Activated CD8-positive, alpha-beta memory T cell treated with anti-CD3 and anti-CD28 coated beads for 4 hours (primary cell): ENCODE measurements around the gene RAB3C.
"Not testable (repeated sequence)": the region's sequence is repeated elsewhere in the genome, so short reads cannot be mapped to it uniquely, and the experiment has no call there.

Experiments
- DNase-seq, 2 donors: peaks; one replicate each; pipeline ENCODE4 v3.0.0-alpha.2; 2020; ENCODE audit warnings: low read depth in 2 of 2

The RAB3C gene

GRCh38 chr5:58674711-58675110 is 91.8 kb downstream of the RAB3C start:
- DNase-seq: no peak

GRCh38 chr5:58675341-58675740 is 92.5 kb downstream of the RAB3C start:
- no peak for DNase-seq

DNA sequence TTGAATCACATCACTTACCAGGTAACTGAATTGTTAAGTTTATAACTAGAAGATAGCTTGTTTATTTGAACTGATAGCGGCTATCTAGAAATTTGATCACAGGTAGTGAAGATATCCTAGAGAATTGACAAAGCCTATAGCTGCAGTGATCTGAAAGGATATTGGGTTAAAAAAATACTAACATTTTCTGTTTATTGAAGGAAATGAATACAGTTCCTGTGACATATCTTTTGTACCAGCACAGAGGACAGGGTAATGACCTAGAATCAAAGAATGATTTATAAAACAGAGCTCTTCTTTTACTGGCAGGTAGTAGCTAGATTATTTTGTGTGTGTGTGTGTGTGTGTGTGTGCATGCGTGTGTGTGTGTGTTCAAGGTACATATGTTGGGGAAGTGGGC is 94.8 kb downstream of the RAB3C start:
- DNase-seq: no peak

DNA sequence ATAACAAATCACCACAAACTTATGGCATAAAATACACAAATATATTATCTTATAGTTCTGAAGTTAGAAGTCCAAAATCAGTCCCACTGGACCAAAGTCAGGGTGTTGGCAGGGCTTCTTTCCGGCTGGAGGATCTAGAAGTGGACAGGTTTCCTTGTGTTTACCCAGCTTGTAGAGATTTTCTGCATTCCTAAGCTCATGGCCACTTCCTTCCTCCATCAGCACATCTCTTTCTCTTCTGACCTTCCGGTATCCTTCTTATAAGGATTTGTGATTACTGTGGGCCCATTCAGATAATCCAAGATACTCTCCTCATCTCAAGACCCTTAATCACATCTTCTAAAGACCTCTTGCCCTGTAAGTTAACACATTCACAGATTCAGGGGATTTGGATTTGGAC is 97.6 kb downstream of the RAB3C start:
- DNase-seq: no peak

- DNase-seq: no peak
Observed at GRCh38 chr5:58681943-58682342, 99.1 kb downstream of the RAB3C start.

- no peak for DNase-seq
Observed at GRCh38 chr5:58683567-58683966, 100.7 kb downstream of the RAB3C start.

- no peak for DNase-seq
Observed at GRCh38 chr5:58687079-58687478, 104.2 kb downstream of the RAB3C start.

DNA sequence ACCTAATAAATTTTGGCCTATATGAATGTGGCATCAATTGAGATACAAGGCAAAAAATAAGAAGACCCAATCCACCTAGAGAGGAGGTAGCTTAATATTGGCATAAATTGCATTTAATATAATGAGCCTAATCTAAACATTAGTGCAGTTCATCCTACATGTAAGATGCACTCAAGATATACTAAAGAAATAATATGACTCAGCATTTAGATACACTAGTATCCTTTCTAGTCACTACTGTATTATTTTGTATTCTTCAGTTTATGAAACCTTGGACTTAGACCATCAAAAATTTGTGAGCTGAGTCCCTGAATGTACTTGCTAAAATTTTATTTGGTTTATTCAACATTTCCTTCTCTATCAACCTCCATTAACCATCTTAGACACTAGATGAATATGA is 104.7 kb downstream of the RAB3C start:
- no peak for DNase-seq

- not testable (repeated sequence) for DNase-seq
Observed at GRCh38 chr5:58699088-58699761, 116.3 kb downstream of the RAB3C start.

GRCh38 chr5:58699762-58700118 is 116.9 kb downstream of the RAB3C start:
- DNase-seq: no peak

GRCh38 chr5:58703925-58704555 is 121.2 kb downstream of the RAB3C start:
- no peak for DNase-seq

GRCh38 chr5:58706736-58707135 is 123.9 kb downstream of the RAB3C start:
- DNase-seq: no peak

DNA sequence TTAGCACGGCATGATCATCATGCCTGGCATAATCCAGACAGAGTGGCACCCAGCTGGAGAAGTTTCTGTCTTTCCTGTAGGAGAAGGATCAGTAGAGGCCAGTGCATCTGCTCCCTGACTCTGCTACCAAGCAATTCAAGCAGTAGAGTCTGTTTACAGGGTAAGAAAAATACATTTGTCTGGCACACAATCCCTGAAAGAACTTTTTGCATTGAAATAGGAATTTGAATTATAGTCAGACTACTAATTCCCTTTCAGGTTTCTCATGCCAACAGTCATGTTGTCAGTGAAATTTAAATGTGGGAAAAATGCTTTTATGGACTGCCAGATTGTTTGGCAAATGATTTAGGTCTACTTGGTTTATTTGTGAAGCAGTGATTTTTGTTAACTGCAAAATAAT is 125.6 kb downstream of the RAB3C start:
- DNase-seq: no peak

GRCh38 chr5:58710425-58710824 is 127.5 kb downstream of the RAB3C start:
- DNase-seq: not testable (repeated sequence)

- no peak for DNase-seq
Observed at GRCh38 chr5:58710871-58711270, 128.0 kb downstream of the RAB3C start.

- no peak for DNase-seq
Observed at GRCh38 chr5:58711965-58712364, 129.1 kb downstream of the RAB3C start.

DNA sequence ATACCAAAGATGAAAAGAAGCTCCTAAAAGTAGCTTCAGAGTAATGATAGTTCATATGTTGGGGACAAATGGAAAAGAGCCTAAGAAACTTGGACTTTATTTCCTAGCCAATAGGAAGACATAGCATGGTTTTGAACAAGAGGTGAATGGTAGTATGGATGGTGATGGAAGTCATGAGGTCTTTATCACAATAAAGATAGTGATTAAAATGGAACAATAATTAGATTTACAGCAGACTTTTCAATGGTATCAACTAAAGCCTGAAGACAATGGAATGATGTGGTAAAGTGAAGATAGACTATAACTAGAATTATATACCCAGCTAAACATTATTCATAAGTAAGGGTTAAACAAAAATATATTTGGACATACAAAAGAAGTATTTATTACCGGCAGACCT is 131.2 kb downstream of the RAB3C start:
- no peak for DNase-seq

- no peak for DNase-seq
Observed at GRCh38 chr5:58715997-58716656, 133.3 kb downstream of the RAB3C start.

GRCh38 chr5:58716713-58717112 is 133.8 kb downstream of the RAB3C start:
- no peak for DNase-seq

DNA sequence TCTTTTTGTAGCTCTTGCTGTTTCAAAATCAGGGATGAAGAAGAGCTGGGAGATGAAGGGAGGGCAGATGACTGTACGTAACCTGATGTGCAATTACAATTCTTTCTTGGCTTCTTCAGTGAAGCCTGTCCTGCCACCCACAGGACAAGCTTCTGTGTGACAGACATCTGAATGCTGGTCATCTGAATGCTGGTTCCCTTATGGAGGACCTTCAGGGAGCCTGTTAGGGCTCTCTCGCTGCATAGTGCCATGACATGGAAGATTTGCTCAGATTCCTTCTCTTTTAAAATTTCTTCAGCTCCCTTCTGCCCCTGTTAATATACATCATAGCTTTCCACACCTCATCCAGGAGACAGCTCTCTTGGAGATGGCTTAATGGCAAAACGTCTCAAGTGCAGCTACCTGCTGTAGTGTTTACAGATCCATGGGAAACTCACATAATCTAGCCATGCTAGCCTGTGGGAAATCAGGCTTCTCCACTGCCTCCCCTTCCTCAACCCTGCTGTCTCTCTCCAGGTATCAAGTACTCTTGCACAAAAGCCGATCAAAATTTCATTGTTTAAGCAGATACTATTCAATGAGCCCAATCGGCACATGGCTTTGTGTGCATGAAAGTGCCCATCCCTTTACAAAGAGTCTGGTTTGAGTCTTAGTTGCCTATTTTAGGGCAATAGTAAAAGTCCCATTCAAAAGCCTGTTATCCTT is 134.6 kb downstream of the RAB3C start:
- DNase-seq: no peak

- DNase-seq: no peak
Observed at GRCh38 chr5:58718269-58718978, 135.5 kb downstream of the RAB3C start.

DNA sequence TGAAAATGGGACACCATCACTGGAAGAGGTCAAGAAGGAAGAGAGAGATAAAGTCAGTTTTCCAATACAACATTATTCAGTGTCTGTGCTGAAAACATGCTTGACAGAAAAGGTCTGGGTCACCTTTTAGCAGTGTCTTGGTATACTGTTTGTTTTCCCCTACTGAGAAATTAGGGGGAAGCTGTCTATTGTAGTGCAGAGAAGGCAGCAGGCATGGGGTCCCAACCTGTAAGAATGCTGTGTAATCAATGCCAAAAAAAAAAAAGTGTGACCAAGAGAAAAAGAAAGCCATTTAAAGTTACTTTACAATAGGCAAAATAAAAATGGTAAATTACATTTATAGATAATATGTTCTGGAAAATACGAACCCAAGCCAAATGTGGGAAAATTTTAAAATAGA is 139.3 kb downstream of the RAB3C start:
- DNase-seq: no peak
